ENCODE results near the gene SNAPC4. TPM values are rescaled to one million over a fixed set of nuclear protein-coding genes. Genes with fewer than 3 reads are reported as not detected.

SNAPC4 gene
- total RNA-seq, 1 experiment from 2014 or later: 29.7 TPM

DNA sequence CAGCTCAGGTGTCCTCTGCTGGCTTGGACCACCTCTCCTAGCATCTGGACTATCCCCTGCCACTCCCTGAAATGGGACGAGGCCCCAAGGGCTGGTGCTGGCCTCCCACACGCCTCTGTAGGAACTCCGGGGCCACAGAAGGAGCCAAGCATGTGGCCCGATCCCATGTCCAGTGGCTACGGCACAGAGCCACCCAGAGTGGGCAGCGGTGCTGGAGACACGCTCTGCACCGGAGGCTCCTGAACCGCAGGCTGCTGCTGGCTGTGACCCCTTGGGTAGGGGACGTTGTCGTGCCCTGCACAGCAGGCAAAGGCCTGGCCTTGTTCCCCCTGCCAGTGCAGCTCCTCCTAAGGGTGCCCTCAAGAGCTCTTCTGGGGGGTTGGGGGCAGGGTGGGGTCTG, 20.1 kb downstream of the SNAPC4 start:
- Histone ChIP-seq H3K9ac (ENCODE audit: extremely low read depth, insufficient read length, low read length) (no peak overlapping the region), H3K79me1 (ENCODE audit: insufficient read depth, low read depth, low read length, poor library complexity, severe bottlenecking) (no peaks in the 10 kb centered on the region), H2BK20ac (ENCODE audit: low read depth, low read length, poor library complexity, severe bottlenecking) (no peak overlapping the region), H2BK15ac (ENCODE audit: low read depth, low read length) (no peak overlapping the region), H3K4me2 (ENCODE audit: insufficient read depth, insufficient read length, low read length) (no peak overlapping the region), H2AFZ (ENCODE audit: low read length) (no peak overlapping the region), H3K27me3 (ENCODE audit: insufficient read depth, low read length) (no peaks in the 10 kb centered on the region), H3K56ac (ENCODE audit: insufficient read length, low read depth, low read length) (no peak overlapping the region), H3K9me3 (ENCODE audit: control insufficient read depth, low read depth, low read length) (no peaks in the 10 kb centered on the region), H4K91ac (ENCODE audit: insufficient read length, low read depth, low read length) (no peak overlapping the region), H4K20me1 (ENCODE audit: control insufficient read depth, insufficient read depth, insufficient read length) (no peaks in the 10 kb centered on the region), H3K27ac (ENCODE audit: insufficient read length, low read depth, low read length) (no peak overlapping the region), H3K14ac (ENCODE audit: insufficient read depth, low read length) (no peak overlapping the region), H4K8ac (replicated peaks; ENCODE audit: insufficient read length, low read depth, low read length) (no peak overlapping the region), H3T11ph (ENCODE audit: low read length) (no peak overlapping the region), H3K23me2 (ENCODE audit: insufficient read length, low read depth, low read length, poor library complexity, severe bottlenecking) (no peaks in the 10 kb centered on the region), H3K18ac (ENCODE audit: insufficient read length, low read depth, low read length) (no peak overlapping the region), H2BK5ac (ENCODE audit: insufficient read length, low read length) (no peak overlapping the region), H3K79me2 (ENCODE audit: insufficient read depth, low read length) (no peaks in the 10 kb centered on the region), H2BK12ac (ENCODE audit: insufficient read length, low read depth, low read length) (no peak overlapping the region), H2AK5ac (ENCODE audit: insufficient read length, low read length) (no peak overlapping the region), H4K5ac (ENCODE audit: insufficient read length, low read depth, low read length) (no peak overlapping the region), H3K4ac (ENCODE audit: low read depth, low read length) (no peak overlapping the region), H2BK120ac (ENCODE audit: low read depth, low read length, poor library complexity, severe bottlenecking) (no peak overlapping the region), H3K23ac (ENCODE audit: insufficient read length, low read depth, low read length) (no peak overlapping the region), H3K4me1 (ENCODE audit: insufficient read depth, low read length) (no peaks in the 10 kb centered on the region)
- TF ChIP-seq, protein P1, sequence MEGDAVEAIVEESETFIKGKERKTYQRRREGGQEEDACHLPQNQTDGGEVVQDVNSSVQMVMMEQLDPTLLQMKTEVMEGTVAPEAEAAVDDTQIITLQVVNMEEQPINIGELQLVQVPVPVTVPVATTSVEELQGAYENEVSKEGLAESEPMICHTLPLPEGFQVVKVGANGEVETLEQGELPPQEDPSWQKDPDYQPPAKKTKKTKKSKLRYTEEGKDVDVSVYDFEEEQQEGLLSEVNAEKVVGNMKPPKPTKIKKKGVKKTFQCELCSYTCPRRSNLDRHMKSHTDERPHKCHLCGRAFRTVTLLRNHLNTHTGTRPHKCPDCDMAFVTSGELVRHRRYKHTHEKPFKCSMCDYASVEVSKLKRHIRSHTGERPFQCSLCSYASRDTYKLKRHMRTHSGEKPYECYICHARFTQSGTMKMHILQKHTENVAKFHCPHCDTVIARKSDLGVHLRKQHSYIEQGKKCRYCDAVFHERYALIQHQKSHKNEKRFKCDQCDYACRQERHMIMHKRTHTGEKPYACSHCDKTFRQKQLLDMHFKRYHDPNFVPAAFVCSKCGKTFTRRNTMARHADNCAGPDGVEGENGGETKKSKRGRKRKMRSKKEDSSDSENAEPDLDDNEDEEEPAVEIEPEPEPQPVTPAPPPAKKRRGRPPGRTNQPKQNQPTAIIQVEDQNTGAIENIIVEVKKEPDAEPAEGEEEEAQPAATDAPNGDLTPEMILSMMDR (conservative IDR thresholded peaks at IDR 0.05): no peak
- H3K4me1 Mint-ChIP-seq: no peaks in the 10 kb centered on the region
- no peak overlapping the region for H3K4me3 Mint-ChIP-seq
- H3K27me3 Mint-ChIP-seq (ENCODE audit: low read depth): no peaks in the 10 kb centered on the region
- no peaks in the 10 kb centered on the region for H3K9me3 Mint-ChIP-seq
- no peak overlapping the region for H3K27ac Mint-ChIP-seq
- no peak for DNase-seq
- H3K36me3 Mint-ChIP-seq (ENCODE audit: insufficient read depth in 1 of 3, low read depth in 3 of 3): peaks cover 7 to 48% (median 32%) of the 10 kb centered on the region in 3 experiments; a peak in 6 of 7 replicates
- no CpG with 5 or more reads among the region's 11 CpGs for WGBS (ENCODE audit: extremely low coverage, insufficient read length, low lambda C conversion rate)
